Frontal cortex (tissue), 4 donors: ENCODE results near the gene EIF2B2. TPM values are rescaled to one million over a fixed set of nuclear protein-coding genes. Genes with fewer than 3 reads are reported as not detected.

ENCODE experiments used
- DNase-seq, 2 donors: peaks; one replicate each; pipeline ENCODE4 v3.0.0; 2012; ENCODE audit warnings: low spot score in 2 of 2
- FAIRE-seq: peaks from 2 replicates; lab custom pipeline; 2012; peaks lifted over from hg19 to GRCh38; lab: Jason Lieb, UNC
- total RNA-seq: library from RNA; depleted of rRNA; stranded (reverse); fragments of >200 nt; gene quantifications from one replicate; pipeline ENCODE4 v1.2.3, GENCODE V29; 2014
- donor health status: control.
- donor health status: control.
- donor health status: control.

EIF2B2 gene
- 26.5 TPM for total RNA-seq

DNA sequence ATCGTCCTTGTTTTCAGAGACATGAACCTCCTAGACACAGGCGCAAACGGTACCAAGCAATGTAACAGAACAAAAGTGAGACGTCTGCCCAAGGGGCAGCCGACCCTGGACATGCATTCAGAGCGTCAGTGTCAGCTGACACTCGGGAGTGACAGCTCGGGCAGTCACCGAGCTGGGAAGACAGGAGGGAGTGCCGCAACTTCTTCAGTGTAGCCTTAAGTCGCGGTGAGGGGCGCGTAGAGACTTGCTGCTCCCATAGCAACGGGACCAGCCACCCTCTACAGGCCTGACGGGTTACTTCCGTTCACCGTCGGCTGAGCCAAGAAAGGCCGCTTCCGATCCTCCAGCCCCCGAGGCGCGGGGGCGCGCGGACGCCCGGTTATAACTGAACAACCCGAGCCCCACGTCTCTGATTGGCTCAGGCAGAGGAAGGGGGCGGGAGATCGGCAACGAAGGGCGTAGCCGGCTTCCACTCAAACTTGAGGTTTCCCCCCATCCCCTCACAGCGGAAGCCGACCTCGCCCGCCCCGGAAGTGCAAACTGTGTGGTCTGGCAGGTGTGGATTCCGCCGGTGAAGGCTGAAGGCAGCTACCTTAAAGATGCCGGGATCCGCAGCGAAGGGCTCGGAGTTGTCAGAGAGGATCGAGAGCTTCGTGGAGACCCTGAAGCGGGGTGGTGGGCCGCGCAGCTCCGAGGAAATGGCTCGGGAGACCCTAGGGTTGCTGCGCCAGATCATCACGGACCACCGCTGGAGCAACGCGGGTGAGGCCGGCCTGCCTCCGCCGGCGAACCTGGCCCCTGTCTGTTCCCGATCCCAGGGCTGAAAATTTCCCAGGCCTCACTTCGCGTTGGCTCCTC, at the start of gene EIF2B2:
EIF2B2 (plus strand) TSS at position 530 of the 858 bp plus-strand sequence; CDS start at position 600, 70 bp downstream.
- FAIRE-seq (no peak), DNase-seq (peak; percentile 83 to 95)

GRCh38 chr14:74953686-74954085, 49.0 kb upstream of the EIF2B2 start:
- DNase-seq (no peak), FAIRE-seq (no peak)

DNA sequence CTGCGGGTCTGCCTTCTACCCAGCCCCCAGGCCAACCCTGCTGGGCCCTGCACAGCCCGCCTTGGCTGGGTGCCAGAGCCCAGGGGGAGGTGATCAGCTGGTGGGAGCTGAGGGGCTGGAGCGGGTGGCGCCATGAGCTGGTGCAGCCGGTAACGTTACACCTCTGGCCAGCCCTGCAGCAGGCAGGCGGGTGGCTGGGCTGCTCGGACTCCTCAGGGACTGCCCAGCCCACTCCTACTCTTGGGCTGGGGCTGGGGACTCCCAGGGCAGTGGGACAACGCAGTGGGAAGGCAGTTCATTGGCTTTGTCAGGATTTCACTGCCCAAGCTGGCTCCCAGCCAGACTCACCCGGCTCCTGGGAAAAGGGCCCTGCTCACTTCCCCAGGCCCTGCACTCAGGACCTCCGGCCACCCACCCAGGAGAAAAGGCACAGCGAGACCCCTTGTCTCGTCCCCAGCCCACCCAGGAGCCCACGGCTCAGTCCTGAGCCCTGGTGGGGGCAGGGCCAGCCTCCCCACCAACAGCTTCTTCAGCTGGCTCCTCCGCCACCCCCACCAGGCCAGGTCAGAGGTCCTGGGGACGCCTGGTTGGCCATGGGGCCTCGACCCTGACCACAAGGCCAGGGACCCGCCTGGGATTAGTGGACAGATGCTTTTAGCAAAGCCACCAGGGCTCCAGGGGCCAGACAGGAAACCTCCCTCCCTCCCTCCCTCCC, 48.3 kb upstream of the EIF2B2 start:
- DNase-seq (no peak), FAIRE-seq (no peak)

GRCh38 chr14:74954947-74955228, 47.8 kb upstream of the EIF2B2 start:
- FAIRE-seq (no peak), DNase-seq (no peak)

DNA sequence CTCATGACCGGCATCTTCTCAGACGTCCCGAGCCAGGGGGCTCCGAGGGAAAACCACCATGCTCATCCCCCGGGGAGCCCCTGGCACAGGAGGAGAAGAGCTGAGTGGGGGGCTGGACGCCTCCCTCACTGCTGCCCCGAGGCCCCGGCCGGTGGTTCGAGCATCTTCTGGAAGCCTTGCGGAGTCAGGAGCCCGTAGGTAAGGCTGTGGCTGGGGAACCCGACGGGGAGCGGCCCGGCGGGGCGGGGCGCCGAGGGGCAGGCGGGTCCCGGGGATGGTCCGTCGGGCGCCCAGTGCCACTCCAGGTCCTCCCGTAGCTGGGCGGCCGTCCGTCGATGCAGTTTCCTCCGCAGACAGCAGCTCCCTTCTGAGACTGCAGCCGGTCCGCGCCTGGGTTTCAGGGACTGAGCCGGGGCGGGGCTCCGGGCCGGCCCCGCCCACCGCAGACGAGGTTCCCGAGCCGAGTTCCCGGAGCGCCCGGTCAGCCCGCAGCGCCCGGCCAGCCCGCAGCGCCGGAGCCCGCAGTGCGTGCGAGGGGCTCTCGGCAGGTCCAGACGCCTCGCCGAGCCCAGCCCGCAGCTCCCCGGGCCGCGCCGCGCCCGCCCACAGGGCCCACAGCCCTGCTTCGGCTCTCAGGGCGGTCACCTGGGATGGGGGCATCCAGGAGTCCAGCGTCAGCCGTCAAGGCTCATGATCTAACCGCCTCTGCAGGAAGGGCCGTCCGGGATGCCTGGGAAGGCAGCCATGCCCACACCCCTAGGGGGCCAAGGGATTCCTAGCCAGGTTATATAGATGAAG, 47.3 kb upstream of the EIF2B2 start, which contains the start of gene PGF:
PGF (minus strand) TSS at position 369 of the 798 bp plus-strand sequence; CDS start at position 14, 355 bp downstream.
- FAIRE-seq: no peak

DNA sequence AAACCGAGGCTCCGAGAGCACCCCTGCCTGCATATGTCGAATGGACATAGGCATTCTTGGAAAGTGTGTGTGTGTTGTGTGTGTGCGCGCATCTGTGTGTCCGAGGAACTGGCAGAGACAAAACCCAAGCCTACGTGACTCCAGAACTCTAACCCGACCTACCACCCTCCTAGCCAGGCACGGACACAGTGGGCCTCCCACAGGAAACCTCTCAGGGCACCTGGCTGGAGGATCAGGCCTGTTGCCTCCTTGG, 46.8 kb upstream of the EIF2B2 start:
- no peak for DNase-seq

More for the DNA sequence above, 47.3 kb upstream of the EIF2B2 start, which contains the start of gene PGF:
- DNase-seq: peak; percentile 64 to 80

GRCh38 chr14:74956280-74957072, 46.2 kb upstream of the EIF2B2 start:
- no peak for DNase-seq
- no peak for FAIRE-seq

More for the DNA sequence above, 46.8 kb upstream of the EIF2B2 start:
- FAIRE-seq: no peak

DNA sequence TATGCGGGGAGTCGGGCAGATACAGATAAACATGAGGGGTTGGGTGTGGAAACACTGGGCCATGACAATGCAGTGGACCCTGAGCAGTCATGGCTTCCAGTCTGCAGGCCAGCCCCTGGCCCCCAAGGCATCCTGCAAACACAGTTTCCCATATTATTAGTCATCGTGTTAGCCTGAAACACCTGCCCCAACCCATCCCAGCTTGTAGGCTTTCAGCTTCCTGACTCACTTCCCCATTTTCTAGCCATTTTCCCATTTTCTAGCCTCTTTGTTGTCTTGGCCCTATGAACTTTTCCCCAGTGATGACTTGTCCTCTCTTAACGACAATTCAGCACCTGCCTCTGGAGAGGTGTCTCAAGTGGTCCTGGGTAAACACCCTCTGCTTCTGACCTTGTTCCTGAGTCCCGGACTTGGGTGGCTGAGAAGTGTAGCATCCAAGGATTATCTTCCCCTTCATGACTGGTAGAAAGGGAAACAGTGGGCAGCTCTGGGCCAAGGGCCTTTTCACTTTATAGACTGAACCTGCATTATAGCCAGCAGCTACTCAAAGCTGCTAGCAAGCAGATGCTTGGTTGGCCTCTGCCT, 43.0 kb upstream of the EIF2B2 start:
- FAIRE-seq (no peak), DNase-seq (no peak)

GRCh38 chr14:74960736-74961135, 42.0 kb upstream of the EIF2B2 start:
- FAIRE-seq (no peak), DNase-seq (no peak)

GRCh38 chr14:74961238-74961911, 41.3 kb upstream of the EIF2B2 start:
- no peak for DNase-seq
- no peak for FAIRE-seq

DNA sequence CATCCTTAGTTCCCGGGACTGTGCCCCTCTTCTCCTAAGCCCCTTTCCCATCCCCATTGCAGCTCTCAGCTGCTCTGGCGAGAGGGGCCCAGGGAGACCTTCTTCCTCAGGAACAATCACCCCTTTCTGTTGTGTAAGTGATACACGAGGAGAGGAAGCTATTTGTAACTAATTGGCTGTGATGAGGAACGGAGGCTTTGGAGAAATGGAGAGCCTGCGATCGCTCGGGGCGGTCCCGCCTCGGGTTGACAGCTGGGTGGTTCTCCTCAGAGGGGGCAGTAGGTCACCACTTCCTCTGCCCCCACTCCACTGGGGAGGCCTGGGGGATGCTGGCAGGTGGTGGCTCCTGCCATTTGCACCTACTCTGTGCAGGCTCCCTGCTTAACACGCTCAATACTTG, 40.7 kb upstream of the EIF2B2 start:
- FAIRE-seq: no peak
- DNase-seq: no peak

DNA sequence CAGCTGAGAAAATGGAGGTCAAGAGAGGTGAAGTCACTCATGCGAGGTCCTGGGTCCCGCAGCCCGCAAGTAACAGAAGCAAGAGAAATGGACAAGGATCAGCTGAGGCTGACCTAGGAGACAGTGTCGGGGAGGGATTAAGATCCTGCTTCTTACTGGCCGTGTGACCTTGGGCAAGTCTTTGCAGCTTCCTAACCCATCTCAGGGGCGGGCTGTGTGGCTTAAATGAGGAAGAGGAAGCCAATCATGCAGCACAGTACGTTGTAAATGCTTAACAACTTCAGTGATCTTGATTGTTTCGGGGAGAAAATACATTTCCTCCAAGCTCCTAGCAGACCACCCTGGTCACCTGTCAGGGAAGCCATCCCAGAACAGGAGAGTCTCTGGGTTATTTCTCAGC, 40.2 kb upstream of the EIF2B2 start:
- no peak for FAIRE-seq
- DNase-seq: no peak

DNA sequence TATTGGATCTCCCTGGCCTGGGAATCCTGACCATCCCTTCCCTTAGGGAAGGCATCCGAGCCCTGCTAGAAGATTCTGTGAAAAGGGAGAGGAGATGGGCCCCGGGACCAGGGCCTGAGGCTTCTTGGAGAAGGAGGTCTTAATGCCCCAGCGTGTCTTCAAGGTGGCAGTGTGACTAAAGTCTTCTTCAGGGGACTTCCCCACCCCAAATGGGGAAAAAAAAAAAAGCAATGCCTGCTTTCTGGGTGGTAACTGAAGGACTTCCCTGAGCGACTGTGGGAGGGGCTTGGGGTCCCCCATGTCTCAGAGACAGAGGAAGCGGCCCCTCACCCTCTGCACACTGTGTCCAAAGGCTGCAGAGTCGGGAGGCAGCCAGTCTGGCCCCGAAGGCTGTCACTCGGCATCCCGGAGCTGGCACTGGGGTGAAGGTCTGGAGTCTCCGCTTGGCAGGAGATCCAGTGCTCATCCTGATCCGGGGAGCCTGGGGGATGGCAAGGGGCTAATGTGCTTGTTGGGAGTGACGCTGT, 39.5 kb upstream of the EIF2B2 start:
- DNase-seq (no peak), FAIRE-seq (no peak)

DNA sequence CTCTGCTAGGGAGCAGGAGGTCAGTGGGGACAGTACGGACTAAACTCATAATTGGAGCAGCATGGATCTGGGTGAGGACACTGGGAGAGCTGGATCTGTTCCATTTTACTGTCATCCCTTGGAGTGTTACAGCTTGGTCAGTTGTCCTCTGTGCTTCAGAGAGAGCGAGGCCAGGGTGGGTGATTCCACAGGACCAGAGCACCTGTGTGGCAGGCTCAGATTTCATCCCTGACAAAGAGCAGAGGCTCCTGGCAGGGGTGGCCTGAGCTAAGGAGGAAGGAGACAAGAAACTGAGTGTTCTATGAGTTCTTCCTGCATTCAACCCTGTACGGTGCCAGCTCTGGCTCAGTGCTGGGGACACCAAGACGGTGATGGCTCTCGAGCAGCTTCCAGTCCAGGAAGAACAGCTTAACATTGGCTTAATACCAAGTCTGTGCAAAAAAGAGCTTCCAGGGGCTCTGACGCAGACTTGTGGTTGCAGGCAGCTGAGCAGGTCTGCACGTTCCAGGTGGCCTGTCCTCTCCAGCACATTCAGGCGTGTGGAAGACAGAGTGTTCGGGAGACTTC, 38.9 kb upstream of the EIF2B2 start:
- DNase-seq (no peak), FAIRE-seq (no peak)

DNA sequence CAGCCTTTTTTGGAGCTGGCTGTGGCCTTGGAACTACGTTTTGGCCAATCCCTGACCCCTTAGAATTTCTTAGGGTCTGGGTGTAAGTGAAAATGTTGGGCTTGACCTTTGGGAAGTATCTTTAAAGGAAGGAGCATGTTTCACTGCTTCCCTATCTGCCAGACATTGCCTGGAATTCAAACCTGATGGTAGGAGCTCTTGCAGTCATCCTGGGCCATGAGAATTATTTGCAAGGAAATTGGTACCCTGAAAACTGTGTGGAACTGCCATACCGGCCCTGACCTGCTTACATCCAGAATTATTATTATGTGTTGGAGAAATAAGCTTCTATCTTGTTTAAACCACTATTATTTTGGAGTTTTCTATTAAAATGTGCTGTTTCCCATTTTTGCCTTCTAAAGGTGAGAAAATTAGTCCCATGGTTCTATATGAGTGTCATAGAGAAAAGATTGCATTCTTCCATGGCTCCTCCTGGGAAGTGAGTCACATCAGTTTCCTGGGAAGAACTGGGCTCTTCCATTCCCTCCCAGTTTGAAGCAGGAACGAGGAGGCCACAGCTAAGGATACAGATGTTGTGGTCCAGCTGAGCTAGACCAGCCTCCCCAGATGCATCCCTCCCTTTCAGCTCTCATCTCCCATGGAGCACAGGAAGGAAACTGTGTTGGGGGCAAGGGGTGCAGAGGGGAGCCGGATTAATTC, 37.8 kb upstream of the EIF2B2 start:
- DNase-seq: no peak
- FAIRE-seq: no peak

- DNase-seq: no peak
Observed at GRCh38 chr14:74965486-74966153, 37.1 kb upstream of the EIF2B2 start.

DNA sequence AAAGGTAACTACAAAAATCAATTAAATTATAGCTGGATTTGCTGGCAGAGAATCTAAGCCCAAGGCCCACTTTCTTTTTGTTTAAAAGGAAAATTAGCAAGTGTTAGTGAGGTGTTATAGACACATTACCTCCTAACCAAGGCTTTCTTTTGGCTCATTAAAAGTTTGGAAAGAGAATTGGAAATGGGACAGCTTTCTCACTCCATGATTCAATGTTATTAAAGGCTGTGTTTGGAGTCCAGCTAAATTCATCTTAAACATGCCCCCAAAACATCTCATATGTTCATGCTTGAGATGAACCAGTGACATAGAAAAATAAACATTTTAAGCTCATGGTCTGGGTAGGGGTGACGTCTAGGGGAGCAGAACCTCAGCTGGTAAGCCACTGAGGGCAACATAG, 33.9 kb upstream of the EIF2B2 start:
- FAIRE-seq (no peak), DNase-seq (no peak)

More at GRCh38 chr14:74965486-74966153, 37.1 kb upstream of the EIF2B2 start:
- no peak for FAIRE-seq
